VCaP (cell line): Measurements from ENCODE around the gene ANO9.

ENCODE experiments used
- H3K27ac ChIP-seq: fragments of 450-650 bp; 2 replicates; pipeline ENCODE4 v1.5.1; 2017
- CTCF ChIP-seq: fragments of 450-650 bp; conservative IDR thresholded peaks from 2 replicates; pipeline ENCODE4 v1.5.1; 2017; ENCODE audit warnings: mild to moderate bottlenecking, moderate library complexity

Gene ANO9

DNA sequence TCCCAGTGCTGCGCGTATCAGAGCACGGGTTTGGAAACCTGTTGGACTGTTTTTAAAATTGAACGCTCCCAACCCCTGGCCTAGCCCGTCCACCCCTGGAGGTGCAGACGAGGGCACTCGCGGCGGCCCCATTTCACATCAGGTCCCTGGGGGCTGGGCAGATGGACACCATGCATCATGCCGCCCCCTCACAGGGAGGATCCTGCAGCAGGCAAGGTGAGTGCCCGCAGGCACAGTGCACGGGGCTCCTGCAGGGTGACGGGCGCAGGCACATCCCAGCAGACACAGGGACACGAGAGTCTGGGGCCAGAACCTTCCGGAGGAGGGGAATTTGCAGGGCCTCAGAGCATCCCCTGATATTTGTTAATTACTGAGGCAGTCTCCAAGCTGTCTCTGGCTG, 7.3 kb downstream of the ANO9 start:
- no peak for TF ChIP-seq CTCF
- H3K27ac ChIP-seq, result no peak overlapping the region

DNA sequence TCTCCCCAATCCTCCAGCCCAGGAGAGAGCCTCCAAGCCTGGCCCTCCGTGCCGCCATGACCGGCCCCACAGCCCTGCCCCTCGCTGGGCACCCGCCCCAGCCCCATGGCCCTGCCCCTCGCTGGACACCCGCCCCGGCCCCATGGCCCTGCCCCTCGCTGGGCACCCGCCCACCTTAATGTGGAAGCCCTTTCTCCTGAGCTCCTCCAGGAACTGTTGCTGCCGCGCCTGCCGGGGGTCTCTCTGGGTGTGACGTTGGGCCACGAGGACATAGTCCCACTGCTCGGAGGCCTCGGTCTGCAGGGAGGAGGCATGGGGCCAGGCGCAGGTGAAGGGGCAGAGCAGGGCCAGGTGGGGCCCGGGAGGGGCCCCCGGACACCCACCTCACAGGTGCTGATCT, 8.2 kb downstream of the ANO9 start:
- TF ChIP-seq CTCF, result no peak
- no peak overlapping the region for H3K27ac ChIP-seq

- H3K27ac ChIP-seq, result no peak overlapping the region
- TF ChIP-seq CTCF, result no peak
Measured at GRCh38 chr11:433111-433510, 8.7 kb downstream of the ANO9 start.

DNA sequence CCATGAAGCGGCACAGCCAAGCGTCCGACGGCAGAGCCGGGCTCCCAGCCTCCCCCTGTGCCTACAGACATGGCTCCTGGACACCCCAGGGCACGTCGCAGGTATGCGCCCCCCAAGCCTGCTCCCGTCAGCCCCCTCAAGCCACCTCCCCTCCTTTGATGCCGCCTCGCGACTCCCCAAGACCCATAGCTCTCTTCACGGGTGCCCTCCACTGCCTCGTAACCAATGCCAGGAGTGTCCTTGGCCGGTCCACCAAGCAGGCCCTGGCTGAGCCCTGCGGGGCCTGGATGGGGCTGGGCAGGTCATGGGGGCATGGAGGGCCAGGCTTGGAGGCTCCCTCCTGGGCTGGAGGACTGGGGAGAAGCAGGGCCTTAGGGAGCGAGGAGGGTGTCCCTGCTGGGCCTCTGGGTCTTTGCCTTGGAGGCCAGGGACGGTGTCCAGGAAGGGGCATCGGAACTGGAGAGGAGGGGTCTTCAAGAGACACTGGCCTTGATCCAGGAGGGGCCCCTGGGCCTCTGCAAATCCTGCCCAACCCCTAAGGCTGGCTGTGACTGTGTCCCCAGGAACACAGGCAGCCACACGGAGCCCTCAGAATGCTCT, 9.2 kb downstream of the ANO9 start:
- no peak for TF ChIP-seq CTCF
- no peak overlapping the region for H3K27ac ChIP-seq

- no peak for TF ChIP-seq CTCF
- H3K27ac ChIP-seq, result no peak overlapping the region
Measured at GRCh38 chr11:431921-432320, 9.9 kb downstream of the ANO9 start.

- TF ChIP-seq CTCF, result no peak
- no peak overlapping the region for H3K27ac ChIP-seq
Measured at GRCh38 chr11:429931-430456, 11.8 kb downstream of the ANO9 start.

DNA sequence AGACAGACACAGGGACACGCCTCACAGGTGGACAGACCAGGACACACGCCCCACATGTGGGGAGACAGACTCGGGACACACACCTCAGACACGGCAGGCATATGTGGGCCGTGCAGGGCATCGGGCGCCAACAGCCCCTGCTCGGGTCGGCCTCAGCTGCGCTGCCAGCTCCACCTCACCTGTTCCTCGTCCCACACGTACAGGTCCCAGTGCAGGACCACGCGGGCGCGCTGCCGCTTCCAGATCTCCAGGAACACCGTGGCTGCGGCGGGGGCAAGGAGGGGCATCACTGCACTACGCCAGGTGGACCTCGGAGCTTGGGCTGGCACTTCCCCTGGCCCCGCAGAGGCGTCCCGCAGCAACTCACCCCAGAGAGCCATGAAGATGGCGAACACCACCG, 12.4 kb downstream of the ANO9 start:
- no peak for TF ChIP-seq CTCF
- H3K27ac ChIP-seq, result no peak overlapping the region
